ENCODE results near the gene MET.

DNA sequence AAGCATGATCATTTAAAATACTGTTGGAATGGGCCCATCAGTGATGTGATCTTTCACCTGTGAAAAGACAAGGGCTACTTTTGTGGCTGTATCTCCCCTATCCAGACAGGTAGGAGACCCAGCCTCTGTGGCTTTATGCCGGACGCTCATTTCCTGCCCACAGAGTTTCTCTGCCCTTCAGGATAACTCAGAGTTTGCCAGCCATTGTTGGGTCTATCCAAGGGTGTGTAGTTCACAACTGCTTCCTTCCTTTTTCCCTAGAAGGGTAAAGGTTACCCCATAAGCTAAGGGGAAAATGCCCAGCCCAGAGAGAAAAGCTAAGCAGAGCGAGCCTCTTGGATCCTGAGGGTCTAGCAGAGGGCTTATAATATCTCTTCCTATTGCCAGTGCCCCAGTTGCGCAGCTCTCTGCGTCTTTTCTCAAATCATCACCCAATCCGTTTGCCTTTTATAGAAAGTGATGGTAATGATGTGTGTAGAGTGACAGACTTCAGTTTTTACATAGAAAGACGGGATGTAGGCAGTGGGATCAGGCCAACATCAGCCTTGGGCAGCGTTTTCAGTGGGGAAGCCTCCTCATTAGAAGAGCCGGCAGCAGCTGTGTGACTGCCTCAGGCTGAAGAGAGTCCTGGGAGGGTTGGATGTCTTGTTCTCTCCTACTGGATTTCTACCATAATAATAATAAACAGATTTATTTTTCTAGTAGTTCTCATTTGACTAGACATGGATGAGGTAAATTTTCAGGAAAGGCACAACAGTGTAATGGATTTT is 80.5 kb downstream of the MET start:
- TF ChIP-seq, protein P1, sequence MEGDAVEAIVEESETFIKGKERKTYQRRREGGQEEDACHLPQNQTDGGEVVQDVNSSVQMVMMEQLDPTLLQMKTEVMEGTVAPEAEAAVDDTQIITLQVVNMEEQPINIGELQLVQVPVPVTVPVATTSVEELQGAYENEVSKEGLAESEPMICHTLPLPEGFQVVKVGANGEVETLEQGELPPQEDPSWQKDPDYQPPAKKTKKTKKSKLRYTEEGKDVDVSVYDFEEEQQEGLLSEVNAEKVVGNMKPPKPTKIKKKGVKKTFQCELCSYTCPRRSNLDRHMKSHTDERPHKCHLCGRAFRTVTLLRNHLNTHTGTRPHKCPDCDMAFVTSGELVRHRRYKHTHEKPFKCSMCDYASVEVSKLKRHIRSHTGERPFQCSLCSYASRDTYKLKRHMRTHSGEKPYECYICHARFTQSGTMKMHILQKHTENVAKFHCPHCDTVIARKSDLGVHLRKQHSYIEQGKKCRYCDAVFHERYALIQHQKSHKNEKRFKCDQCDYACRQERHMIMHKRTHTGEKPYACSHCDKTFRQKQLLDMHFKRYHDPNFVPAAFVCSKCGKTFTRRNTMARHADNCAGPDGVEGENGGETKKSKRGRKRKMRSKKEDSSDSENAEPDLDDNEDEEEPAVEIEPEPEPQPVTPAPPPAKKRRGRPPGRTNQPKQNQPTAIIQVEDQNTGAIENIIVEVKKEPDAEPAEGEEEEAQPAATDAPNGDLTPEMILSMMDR (IDR thresholded peaks at IDR 0.05; ENCODE audit: insufficient read depth, low read length, poor library complexity, severe bottlenecking) = no peak
- TF ChIP-seq EZH2phosphoT487 (conservative IDR thresholded peaks at IDR 0.05; ENCODE audit: low read length) = no peak

Measured in SU-DHL-6 (cell line).